ENCODE results near the gene UAP1L1.

UAP1L1 gene

DNA sequence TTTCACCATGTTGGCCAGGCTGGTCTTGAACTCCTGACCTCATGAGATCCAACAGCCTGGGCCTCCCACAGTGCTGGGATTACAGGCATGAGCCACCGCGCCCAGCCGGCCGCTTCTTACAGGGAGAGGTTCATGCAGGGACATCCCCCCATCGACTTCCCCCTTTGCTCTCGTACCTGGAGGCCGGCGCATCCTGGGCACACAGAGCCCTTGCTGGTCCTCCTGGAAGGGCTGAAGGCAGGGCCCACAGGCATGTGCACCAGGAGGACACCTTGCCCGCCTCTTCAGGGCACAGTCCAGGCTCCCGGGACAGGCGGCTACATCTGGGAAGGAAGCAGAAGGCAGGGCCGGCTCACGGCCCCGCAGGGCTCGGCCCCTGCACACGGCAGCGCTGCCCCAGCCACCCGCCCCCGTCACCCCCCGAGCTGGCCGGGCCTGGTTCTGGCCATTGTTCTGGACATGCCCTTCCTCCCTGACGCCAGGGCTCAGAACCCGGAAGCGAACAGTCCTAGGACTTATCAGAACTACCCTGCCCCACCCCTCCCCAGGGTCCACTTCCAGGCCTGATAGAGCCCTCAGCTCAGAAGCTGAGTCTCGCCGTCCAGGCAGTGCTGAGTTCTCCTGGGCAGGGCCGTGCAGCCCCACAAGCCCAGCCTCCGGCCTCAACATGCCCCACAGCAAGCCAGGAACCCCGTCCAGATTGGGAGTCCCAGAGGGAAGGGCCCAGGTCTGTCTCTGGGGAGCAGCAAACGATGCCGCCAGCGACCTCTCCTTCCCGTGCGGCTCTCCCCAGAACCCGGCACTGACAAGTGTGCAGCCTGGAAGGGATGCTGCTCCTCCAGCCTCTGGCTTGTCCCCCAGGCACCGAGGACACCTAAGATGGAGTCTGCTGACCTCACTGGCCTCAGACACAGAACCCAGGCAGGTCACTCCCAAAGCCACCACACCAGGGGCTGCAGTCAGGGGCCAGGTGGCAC is 34.3 kb upstream of the UAP1L1 start:
- no peak for DNase-seq

DNA sequence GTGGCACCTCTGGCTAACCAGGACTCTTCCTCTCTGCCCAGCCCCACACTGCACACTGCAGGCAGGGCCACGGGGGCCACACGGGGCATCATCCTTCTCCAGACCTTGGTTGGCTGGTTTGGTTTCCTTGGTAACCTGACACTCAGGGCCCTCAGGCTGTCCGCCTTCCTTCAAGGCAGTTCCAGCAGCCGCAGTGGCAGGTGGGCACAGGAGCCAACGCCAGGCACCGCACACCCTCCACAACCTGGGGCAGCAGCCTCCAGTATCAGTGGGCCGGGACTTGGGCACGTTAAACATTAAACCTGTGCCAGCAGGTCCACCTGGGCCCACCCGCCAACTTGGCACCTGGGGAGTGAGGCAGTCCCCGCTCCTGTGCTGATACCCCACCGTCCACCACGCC is 33.3 kb upstream of the UAP1L1 start:
- no peak for DNase-seq

DNA sequence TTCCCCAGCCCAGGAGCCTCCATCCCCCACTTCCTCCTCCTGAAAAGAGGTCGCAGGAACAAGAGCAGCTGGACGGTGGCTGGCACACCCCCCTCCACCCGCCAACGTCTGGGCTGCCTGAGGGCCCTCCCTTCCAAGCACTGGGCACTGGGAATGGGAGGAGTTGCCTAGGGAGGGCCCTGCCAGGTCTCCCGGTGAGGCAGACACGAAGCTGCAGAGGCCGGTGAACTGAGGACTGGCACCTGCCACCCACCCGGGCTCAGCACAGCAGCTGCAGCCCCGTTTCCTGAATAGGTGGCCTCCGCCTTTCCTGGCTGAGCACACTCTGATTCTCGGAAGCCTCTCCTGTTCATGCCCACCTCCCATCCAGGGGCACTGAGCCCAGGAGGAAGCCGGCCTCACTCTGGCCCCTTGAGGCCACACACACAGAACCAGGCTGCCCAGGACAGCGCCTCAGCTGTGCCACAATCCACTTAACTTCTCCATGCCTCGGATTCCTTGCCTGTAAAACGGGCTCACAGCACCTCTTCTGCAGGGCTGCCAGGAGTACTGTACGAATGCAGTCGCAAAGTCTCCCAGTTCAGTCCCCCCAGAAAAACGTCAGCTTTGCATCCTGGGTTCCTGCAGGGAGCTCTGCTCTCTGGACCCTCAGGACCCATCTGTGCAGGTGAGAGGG is 32.7 kb upstream of the UAP1L1 start:
- no peak for DNase-seq

DNA sequence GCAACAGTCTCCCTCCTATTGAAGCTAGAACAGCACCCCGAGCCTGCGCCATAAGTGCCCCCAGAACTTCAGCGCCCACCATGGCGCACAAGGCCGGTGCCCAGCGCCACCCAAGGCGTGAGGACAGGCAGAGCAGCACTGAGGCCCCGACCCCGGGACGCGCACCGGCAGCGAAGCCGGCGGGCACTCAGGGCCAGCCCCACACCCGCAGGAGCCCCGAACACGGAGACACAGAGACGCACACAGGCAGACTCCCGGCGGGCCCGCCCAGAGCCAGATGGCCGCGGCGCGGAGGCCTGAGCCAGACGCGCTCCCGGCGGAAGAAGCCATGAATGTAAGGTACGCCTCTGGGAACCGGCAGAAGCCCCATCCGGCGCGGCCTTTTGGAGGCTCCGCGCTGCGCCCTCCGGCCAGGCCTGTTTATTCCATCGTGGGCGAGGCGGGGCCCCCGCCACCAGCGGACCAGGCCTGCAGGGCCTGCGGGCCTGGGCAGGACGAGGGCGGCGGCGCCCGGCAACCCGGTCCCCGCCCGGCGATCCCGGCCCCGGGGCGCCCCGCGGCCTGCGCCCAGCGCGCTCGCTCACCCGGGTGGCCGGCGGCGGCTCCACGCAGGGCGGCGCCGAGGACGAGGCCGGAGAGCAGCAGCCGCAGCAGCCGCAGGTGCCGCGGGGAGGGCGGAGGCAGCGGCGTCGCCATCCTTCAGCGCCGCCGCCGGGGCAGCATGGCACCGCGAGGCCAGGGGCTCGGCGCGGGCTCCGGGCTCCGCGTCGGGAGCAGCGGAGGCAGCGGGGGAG is 31.8 kb upstream of the UAP1L1 start:
- DNase-seq = peak; percentile 61

DNA sequence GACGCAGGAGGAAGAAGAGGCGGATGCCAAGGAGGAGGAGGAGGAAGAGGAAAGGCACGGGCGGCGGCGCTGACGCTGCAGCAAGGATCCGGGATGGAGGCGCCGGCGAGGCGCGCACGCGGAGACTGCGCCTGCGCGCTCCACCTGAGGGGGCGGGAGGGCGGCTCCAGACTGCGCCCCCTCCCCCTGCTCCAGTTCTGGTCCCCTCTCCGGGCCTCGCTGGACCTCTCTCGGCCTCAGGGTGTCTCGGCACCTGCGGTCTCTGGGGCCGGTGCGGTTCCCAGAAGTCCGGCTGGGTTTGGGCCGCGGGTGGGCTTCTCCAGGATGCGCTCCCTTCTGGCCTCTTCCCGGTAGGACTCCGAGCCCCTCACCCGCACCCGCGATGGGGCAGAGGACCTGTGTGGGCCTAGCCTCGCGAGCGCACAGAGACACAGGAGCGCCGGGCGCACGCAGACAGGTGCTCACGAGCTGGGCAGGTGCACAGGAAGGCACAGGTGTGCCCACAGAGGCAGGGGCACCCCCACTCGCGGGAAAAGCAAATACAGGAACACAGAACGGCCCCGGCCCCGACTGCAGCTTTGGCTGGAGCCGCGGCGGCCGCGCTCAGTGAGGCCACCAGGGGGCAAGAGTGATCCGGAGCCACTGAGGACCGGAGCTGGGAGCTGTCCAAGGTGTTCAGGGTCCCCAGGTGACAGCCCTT is 31.1 kb upstream of the UAP1L1 start, which contains the start of gene NPDC1:
TSS of gene NPDC1 (minus strand) at position 90 of the 700 bp plus-strand sequence. CDS start 188 bp downstream, outside the sequence.
- peak; percentile 92 for DNase-seq

DNA sequence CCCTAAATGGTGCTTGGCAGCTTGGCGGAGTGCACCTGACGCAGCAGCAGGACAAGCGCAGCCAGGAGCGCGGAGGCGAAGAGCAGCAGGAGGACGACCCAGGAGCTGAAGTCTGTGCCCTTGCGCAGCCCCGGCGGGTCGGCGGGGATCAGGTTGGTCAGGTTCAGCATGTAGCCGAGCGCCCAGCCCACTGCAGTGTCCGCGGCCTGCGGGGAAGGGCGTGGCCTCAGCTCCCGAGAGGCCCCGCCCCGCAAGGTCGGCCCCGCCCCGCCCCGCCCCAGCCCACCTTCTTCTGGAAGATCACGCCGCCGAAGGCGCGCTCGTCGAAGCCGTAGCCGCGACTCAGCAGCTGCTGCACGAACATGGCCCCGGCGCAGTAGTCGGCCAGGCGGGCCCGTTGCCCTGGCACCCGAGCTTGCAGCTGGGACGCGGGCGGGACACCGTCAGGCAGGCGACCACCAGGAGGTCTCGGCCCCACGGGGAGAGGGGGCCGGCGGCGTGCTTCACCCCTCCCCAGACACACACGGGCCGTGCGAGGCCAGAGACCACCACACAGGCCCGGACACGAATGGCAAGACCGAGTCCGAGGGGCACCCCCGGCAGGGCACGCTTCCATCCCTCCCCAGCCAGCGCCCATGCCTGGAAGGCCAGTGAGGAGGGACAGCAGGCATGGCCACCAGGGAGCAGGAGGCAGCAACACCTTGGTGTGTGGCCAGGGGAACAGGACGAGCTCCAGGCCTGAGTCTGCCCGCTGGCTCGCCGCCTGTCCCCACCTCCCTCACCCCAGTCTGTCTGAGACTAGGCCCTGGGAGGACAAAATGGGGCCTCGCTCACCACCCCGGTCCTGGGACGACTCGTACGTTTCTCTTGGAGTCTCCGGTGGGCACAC is 28.4 kb upstream of the UAP1L1 start:
- DNase-seq = no peak

DNA sequence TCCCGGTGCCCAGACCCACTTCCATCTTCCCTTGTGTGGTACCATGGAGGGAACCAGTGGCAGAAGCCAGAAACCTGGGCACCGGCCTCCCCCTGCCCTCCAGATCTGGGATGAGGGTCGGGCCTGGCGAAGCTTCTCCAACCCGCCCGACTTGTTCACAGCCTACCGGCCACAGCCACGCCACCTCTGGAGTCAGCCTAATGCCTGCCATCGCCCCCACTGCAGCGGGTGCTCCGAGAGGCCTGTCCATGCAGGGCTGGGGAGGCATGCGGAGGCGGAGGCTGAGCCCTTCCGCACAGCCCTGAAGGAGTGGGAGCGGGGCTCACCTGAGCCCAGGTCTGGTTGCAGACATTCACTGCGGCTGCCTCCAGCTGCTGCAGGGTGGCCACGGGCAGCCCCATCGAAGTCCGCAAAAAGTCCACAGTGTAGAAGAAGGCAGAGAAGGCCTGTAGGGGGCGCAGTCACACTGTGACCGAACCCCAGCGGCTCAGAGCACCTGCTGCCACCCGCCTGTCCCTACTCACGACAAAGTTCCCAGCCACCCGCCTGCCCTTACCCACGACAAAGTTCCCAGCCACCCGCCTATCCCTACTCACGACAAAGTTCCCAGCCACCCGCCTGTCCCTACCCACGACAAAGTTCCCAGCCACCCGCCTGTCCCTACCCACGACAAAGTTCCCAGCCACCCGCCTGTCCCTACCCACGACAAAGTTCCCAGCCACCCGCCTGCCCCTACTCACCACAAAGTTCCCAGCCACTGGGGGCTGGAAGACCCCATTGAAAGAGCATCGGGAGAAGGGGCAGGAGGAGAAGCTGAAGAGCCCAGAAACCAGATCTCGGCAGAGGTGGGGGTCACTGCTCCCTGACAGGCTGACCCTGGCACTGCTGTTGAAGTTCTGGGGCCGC is 27.5 kb upstream of the UAP1L1 start:
- DNase-seq = peak; percentile 79

DNA sequence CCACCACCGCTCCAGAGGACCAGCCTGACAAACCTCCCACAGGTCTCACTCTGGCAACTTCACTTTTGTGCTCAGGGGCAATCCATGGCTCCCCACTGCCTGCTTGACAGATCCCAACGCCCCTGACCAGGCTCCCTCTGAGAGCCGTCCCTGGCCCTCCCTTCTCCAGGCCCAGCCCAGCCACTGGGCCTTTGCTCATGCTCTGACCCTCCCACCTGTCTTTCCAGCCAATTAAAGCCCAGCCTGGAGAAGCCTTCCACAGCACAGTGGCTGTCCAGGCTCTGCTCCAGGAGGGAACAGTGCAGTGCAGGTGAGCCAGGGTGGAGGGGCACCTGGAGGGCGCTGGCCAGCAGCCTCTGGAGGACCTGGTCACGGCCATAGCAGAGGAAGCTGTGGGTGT is 26.7 kb upstream of the UAP1L1 start:
- no peak for DNase-seq

DNA sequence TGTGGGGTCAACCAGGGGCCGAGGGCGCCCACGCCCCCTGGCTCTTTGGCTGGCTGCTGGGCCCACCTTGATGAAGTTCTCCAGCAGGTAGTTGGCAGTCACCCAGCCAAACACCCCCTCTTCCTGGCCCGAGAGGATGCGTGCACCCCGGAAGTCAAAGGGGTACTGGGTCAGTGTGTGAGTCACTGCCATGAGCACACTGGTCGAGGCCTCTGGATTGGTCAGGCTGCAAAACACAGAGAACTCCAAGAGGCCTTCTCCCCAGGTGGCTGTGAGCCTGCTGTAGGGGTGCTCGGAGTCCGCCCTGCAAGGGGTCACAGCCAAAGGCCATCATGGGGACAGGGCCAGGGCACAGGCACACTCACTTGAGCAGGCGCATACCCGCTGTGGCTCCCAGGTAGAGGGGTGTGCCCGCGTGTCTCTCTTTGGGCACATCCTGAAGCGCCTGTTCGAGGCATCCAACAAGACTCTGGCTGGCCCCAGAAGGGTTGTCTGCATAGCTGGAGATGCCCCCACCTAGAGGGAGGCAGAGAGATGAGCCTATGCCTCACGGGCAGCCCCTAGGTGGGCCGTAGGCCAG is 26.1 kb upstream of the UAP1L1 start:
- DNase-seq = no peak

DNA sequence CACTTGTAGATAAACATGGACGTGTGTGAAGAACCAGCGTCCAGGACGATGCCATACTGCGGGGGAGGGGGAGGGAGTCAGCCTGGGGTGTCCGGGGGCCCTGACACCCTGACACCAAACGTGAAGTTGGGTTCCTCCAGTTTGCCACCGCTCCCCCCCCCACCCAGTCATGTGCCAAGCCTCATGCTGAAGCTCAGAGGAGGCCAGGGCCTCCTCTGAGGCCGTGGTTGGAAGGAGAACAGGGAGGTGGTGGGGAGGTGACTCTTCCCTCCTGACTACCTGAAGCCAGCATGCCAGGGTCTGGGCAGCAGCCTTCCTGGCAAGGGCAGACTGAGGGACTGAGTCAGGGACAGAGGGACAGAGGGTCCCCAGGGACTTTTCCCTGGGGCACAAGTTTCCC is 25.0 kb upstream of the UAP1L1 start:
- no peak for DNase-seq

DNA sequence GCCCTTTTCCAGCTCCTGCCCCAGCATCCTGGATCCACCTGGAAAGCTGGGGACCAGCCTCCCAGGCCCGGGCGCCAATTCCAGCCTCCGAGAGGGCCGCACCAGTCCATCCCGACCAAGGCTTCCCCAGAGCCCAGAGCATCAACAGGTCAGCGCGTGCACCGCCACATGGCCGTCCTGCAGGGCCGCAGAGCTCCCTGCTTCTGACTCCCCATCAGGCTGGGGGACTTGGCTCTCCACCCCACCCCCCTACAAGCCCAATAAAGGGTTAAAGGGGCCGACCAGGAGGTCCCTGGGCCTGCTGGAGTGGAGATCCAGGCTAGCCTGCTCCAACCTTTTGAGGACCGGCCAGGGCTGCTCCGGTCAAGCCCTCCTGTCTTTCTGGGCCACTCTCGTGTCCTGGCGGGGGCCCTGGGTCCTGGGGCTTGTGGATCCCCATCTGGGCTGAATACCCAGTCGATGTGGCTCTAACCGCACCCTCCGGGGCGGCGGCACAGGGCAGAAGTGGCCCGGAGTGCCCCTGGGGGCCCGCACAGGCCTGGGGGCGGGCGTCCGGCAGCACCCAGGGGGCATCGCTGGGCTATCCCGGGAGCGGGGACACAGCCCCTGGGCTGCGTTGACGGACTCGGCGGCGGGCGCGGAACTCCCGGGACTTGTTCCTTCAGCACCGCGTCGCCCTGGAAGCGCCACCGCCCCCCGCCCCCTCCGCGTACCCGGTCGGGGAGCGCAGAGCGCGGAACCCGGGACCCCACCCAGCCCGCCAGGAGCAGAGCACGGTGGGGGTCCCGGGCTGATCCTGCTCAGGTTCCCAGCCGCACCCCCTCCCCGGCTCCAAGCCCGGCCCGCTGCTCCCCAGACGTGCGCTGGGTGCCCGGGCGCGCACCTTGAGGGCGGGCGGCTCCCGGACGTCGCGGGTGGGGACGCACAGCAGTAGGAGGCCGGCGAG is 24.0 kb upstream of the UAP1L1 start:
- DNase-seq = no peak

DNA sequence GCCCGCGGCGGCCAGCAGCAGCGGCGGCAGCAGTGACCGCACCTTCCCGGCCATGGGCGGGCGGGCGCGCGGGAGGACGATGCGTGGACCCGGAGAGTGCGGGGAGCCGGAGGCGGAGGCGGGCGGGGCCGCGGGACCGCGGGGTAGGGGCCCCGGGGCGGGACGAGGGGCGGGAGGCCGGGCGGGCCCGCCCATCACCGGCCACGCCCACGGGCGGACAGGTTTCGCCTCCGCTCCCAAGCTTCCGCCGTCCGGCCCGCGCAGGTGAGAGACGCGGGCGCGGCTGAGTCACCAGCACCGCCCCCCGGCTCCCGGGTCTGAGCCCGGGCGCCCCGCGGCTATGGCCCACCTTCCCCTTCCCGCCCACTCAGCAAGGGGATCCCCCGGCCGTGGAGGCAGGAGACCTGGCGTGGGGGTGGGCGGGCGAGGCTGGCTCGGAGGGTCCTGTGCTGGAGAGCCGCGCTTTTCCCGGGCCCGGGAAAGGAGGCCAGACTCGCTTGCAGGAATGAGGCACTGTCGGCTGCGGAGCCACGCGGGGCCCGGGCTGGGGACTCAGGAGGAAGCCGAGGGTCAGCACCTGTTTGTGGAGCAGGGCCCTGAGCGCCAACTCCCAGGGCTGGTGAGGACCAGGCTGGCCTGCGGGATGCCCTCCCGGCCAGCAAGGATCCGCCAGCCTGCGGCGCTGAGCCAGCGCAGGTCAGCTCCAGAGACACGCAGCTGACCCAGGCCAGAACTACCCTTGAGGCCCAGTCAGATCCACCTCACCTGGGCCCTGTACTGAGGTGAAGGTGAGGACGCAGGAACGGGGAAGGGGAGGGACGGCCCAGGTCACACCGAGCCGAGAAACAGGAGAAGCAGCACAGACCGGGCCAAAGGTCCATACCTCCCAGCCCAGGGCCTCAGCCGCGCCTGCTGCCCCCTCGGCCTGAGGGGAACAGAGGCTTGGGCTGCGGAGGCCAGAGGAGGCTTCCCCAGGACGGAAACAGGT is 23.1 kb upstream of the UAP1L1 start, which contains the start of gene ENTPD2:
TSS of gene ENTPD2 (minus strand) at position 118 of the 988 bp plus-strand sequence. CDS start at position 54, 64 bp downstream.
- DNase-seq = peak; percentile 62

DNA sequence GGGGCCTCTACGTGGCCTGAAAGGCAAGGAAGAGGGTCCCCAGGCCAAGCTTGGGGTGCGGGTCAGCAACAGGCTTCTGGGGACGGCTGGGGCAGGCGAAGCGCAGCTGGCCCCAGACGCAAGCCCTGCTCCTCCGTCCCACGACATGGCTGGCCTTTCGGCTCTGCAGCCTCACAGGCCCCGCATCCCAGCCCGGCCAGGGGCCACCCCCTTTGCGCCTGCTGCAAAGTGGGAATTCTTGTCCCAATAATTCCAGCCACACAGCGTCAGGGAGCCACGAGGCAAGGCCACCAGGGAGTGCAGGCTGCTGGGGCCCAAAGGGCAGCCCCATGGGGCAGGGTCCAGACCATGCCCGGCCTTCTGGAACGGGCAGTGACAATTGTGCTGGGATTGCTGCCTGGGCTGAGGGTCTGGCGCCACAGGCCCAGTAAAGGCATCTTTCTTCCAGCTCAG is 22.4 kb upstream of the UAP1L1 start:
- no peak for DNase-seq

DNA sequence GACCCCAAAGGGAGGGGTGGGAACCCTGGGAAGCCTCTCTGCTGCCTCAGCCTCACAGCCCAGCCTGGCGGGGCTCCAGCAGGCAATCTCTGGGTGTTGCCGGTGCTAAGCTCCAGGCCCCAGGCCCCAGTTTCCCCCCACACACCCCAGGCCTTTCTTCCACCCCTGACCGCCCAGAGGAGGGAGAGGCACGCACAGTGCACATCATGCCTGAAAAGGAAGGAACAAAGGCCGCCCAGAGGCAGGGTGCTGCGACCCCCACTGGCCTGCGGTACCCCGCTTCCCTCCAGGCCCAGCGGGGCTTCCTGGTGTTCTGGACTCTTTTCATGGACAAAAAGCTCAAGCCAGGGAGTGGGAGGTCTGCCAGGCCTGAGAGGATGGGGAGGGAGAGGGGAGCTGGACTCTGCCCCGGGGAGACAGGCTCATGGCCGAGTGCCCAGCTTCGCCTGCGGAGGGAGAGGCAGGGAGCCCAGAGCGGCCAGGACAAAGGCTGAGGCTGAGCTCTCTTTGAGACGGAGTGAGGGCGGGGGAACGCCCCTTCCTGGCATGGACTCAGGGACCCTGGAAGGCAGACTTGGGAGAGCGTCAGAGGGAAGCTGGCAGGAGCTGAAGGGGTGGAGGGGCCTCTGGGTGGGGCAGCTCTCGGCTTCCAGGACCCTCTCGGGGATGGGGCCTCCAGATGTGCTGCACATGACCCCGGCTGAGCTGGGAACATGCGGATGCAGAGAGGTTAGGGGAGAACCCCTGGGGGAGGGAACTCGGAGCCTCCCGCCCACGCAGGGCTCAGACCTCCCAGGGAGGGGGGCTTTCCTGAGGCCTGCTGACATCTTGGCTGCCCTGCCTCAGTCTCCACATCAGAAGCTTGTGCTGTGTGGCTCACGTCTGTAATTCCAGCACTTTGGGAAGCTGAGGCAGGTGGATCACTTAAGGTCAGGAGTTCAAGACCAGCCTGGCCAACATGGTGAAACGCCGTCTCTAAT is 21.6 kb upstream of the UAP1L1 start:
- no peak for DNase-seq

DNA sequence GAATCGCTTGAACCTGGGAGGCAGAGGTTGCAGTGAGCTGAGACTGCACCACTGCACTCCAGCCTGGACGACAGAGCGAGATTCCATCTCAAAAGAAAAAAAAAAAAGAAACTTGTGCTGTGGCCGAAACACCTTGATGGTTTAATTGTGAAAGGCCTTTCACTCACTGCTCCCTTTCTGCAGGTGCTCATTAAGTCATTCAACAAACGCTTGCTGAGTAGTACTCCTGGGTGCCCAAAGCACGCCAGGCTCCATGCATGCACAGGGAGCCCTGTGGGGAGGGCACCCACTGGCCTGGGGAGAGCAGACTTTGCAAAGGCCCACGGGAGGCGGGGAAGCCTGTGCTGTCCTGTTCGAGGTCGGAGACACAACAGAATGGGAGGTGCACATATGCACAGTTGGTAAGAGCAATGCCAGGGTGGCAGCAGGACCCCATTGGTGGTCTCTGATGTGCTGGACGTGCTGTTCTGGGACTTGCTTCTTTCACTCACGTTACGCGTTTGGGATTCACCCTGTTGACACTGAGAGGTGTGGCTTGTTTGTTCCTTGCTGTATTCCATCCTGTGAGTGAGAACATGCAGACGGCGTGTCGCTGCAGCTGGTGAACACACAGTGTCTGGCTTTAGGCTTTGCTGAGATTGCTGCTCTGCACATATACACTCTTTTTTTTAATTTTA is 20.4 kb upstream of the UAP1L1 start:
- DNase-seq = no peak

All from activated CD4-positive, alpha-beta T cell treated with anti-CD3 and anti-CD28 coated beads, Interleukin-2, Interleukin-6, amounts not matched to agents 100 ng/mL and 50 ng/mL, durations not matched to agents 16 hours and 8 hours (primary cell).